ENCODE results near the gene BST1.
"Not testable (repeated sequence)": the region's sequence is repeated elsewhere in the genome, so short reads cannot be mapped to it uniquely, and the experiment has no call there.

BST1 gene

GRCh38 chr4:15753786-15754185 lies 50.9 kb downstream of the BST1 start:
- DNase-seq, result no peak

- no peak for DNase-seq
These were observed 51.5 kb downstream of the BST1 start for GRCh38 chr4:15754323-15754722.

- DNase-seq, result peak; percentile 38
These were observed 52.7 kb downstream of the BST1 start for GRCh38 chr4:15755321-15756155.

- peak; percentile 29 for DNase-seq
These were observed 53.5 kb downstream of the BST1 start for GRCh38 chr4:15756361-15756861.

- DNase-seq, result no peak
These were observed 54.2 kb downstream of the BST1 start for GRCh38 chr4:15757054-15757453.

- DNase-seq, result no peak
These were observed 55.4 kb downstream of the BST1 start for GRCh38 chr4:15758294-15758693.

- DNase-seq, result not testable (repeated sequence)
These were observed 59.6 kb downstream of the BST1 start for GRCh38 chr4:15762460-15762859.

GRCh38 chr4:15765391-15765790 lies 62.5 kb downstream of the BST1 start:
- no peak for DNase-seq

- DNase-seq, result no peak
These were observed 63.2 kb downstream of the BST1 start for GRCh38 chr4:15765910-15766697.

- no peak for DNase-seq
These were observed 64.0 kb downstream of the BST1 start for GRCh38 chr4:15766821-15767220.

GRCh38 chr4:15769202-15769601 lies 66.3 kb downstream of the BST1 start:
- DNase-seq, result no peak

- no peak for DNase-seq
These were observed 68.6 kb downstream of the BST1 start for GRCh38 chr4:15771216-15772058.

GRCh38 chr4:15774020-15774420 lies 71.2 kb downstream of the BST1 start:
- no peak for DNase-seq

GRCh38 chr4:15776871-15777648 lies 74.2 kb downstream of the BST1 start:
- DNase-seq, result no peak

GRCh38 chr4:15777697-15778288 lies 74.9 kb downstream of the BST1 start:
- no peak for DNase-seq

- DNase-seq, result no peak
These were observed 75.7 kb downstream of the BST1 start, which contains the start of gene CD38 for GRCh38 chr4:15778289-15779241. CD38 (plus strand) TSS chr4:15778328; CDS start chr4:15778415, 87 bp downstream.

- no peak for DNase-seq
These were observed 76.4 kb downstream of the BST1 start for GRCh38 chr4:15779306-15779705.

GRCh38 chr4:15779809-15780208 lies 76.9 kb downstream of the BST1 start:
- no peak for DNase-seq

- DNase-seq, result no peak
These were observed 78.7 kb downstream of the BST1 start for GRCh38 chr4:15781427-15782095.

Data from T1000 (cell line).